ENCODE results near the gene C1QTNF7. TPM values are rescaled to one million over a fixed set of nuclear protein-coding genes. Genes with fewer than 3 reads are reported as not detected.
A peak's percentile ranks its signal among the peaks of the same experiment; 100 is the strongest.

The C1QTNF7 gene
- total RNA-seq, 2 experiments from 2014 or later, result not detected

GRCh38 chr4:15398001-15398400, 29.8 kb upstream of the C1QTNF7 start:
- H3K36me3 Mint-ChIP-seq (ENCODE audit: low read depth), result no peaks in the 10 kb centered on the region
- H3K4me3 Mint-ChIP-seq, result no peak overlapping the region
- CTCF ChIA-PET, result interaction anchor here (1.4 to 5.5 kb wide), 7 partner anchors 10 to 252 kb away, joined by 3 to 45 read pairs (median 6); no protein-coding TSS in a partner anchor
- H3K4me1 Mint-ChIP-seq (ENCODE audit: low read depth), result peaks cover 24% of the 10 kb centered on the region
- POLR2A ChIA-PET, result interaction anchor here (0.8 kb wide), 1 partner anchor 23 kb away, joined by 3 read pairs; no protein-coding TSS in a partner anchor
- H3K9me3 Mint-ChIP-seq (ENCODE audit: insufficient read depth), result no peaks in the 10 kb centered on the region
- H3K27me3 Mint-ChIP-seq (ENCODE audit: low read depth), result peaks cover 2% of the 10 kb centered on the region
- H3K27ac Mint-ChIP-seq, result no peak overlapping the region
- DNase-seq (no peak), ATAC-seq (no peak)

- ChIA-PET POLR2A (interaction anchor here (0.8 kb wide), 1 partner anchor 22 kb away, joined by 3 read pairs; no protein-coding TSS in a partner anchor), CTCF (interaction anchor here (1.5 to 5.5 kb wide), 4 partner anchors 58 to 251 kb away, joined by 4 to 45 read pairs (median 16); no protein-coding TSS in a partner anchor)
- no peak for DNase-seq
- Mint-ChIP-seq H3K4me1 (ENCODE audit: low read depth) (peaks cover 24% of the 10 kb centered on the region), H3K9me3 (ENCODE audit: insufficient read depth) (no peaks in the 10 kb centered on the region), H3K27me3 (ENCODE audit: low read depth) (peaks cover 2% of the 10 kb centered on the region), H3K36me3 (ENCODE audit: low read depth) (no peaks in the 10 kb centered on the region), H3K4me3 (no peak overlapping the region), H3K27ac (no peak overlapping the region)
- no peak for ATAC-seq
These were observed 29.1 kb upstream of the C1QTNF7 start for GRCh38 chr4:15398732-15399131.

GRCh38 chr4:15400226-15400625, 27.6 kb upstream of the C1QTNF7 start:
- DNase-seq, result no peak
- Mint-ChIP-seq H3K36me3 (ENCODE audit: low read depth) (no peaks in the 10 kb centered on the region), H3K9me3 (ENCODE audit: insufficient read depth) (no peaks in the 10 kb centered on the region), H3K4me1 (ENCODE audit: low read depth) (peaks cover 24% of the 10 kb centered on the region), H3K27ac (no peak overlapping the region), H3K4me3 (no peak overlapping the region), H3K27me3 (ENCODE audit: low read depth) (peaks cover 5% of the 10 kb centered on the region)
- ATAC-seq, result no peak
- CTCF ChIA-PET, result interaction anchor here (0.7 to 5.5 kb wide), 7 partner anchors 28 to 168 kb away, joined by 3 to 45 read pairs (median 4); partner anchors contain the start of gene C1QTNF7
- POLR2A ChIA-PET, result interaction anchor here (1.5 kb wide), 1 partner anchor 397 kb away, joined by 6 read pairs; the partner anchor contains the start of gene CPEB2

- H3K9me3 Mint-ChIP-seq (ENCODE audit: insufficient read depth), result no peaks in the 10 kb centered on the region
- H3K27ac Mint-ChIP-seq, result peak overlapping the region; percentile 67
- H3K4me1 Mint-ChIP-seq (ENCODE audit: low read depth), result peaks cover 24% of the 10 kb centered on the region
- H3K27me3 Mint-ChIP-seq (ENCODE audit: low read depth), result peaks cover 5% of the 10 kb centered on the region
- no peaks in the 10 kb centered on the region for H3K36me3 Mint-ChIP-seq (ENCODE audit: low read depth)
- ChIA-PET POLR2A (interaction anchor here (1.5 kb wide), 1 partner anchor 398 kb away, joined by 6 read pairs; the partner anchor contains the start of gene CPEB2), CTCF (interaction anchor here (0.7 to 3.7 kb wide), 9 partner anchors 9 to 227 kb away, joined by 3 to 25 read pairs (median 4); no protein-coding TSS in a partner anchor)
- H3K4me3 Mint-ChIP-seq, result peak overlapping the region; percentile 31
- peak; percentile 82 for ATAC-seq
- DNase-seq, result peak; percentile 63
These were observed 26.7 kb upstream of the C1QTNF7 start for GRCh38 chr4:15400981-15401671.

- H3K4me3 Mint-ChIP-seq, result no peak overlapping the region
- no peak for ATAC-seq
These were observed 25.7 kb upstream of the C1QTNF7 start for GRCh38 chr4:15402146-15402545.

GRCh38 chr4:15402974-15403373, 24.9 kb upstream of the C1QTNF7 start:
- Mint-ChIP-seq H3K4me3 (no peak overlapping the region), H3K27ac (no peak overlapping the region), H3K9me3 (ENCODE audit: insufficient read depth) (no peaks in the 10 kb centered on the region), H3K36me3 (ENCODE audit: low read depth) (no peaks in the 10 kb centered on the region), H3K27me3 (ENCODE audit: low read depth) (peaks cover 5% of the 10 kb centered on the region), H3K4me1 (ENCODE audit: low read depth) (peaks cover 24% of the 10 kb centered on the region)
- POLR2A ChIA-PET, result no interaction called here
- CTCF ChIA-PET, result no interaction called here
- no peak for ATAC-seq
- no peak for DNase-seq

More at GRCh38 chr4:15402146-15402545, 25.7 kb upstream of the C1QTNF7 start:
- H3K27me3 Mint-ChIP-seq (ENCODE audit: low read depth), result peaks cover 5% of the 10 kb centered on the region
- peaks cover 24% of the 10 kb centered on the region for H3K4me1 Mint-ChIP-seq (ENCODE audit: low read depth)
- no peak for DNase-seq
- H3K27ac Mint-ChIP-seq, result no peak overlapping the region
- POLR2A ChIA-PET, result no interaction called here
- CTCF ChIA-PET, result interaction anchor here (0.7 to 3.7 kb wide), 8 partner anchors 8 to 171 kb away, joined by 3 to 25 read pairs (median 4); no protein-coding TSS in a partner anchor
- no peaks in the 10 kb centered on the region for H3K9me3 Mint-ChIP-seq (ENCODE audit: insufficient read depth)
- H3K36me3 Mint-ChIP-seq (ENCODE audit: low read depth), result no peaks in the 10 kb centered on the region

GRCh38 chr4:15405018-15405417, 22.8 kb upstream of the C1QTNF7 start:
- POLR2A ChIA-PET, result no interaction called here

GRCh38 chr4:15410750-15411149, 17.1 kb upstream of the C1QTNF7 start:
- Mint-ChIP-seq H3K4me3 (peak overlapping the region; percentile 56), H3K9me3 (ENCODE audit: insufficient read depth) (no peaks in the 10 kb centered on the region), H3K27me3 (ENCODE audit: low read depth) (no peaks in the 10 kb centered on the region), H3K4me1 (ENCODE audit: low read depth) (peaks cover 34% of the 10 kb centered on the region), H3K27ac (peak overlapping the region; percentile 85), H3K36me3 (ENCODE audit: low read depth) (no peaks in the 10 kb centered on the region)
- peak; percentile 56 for DNase-seq
- ChIA-PET CTCF (interaction anchor here (1.0 to 5.6 kb wide), 2 partner anchors 9 to 14 kb away, joined by 4 to 36 read pairs; no protein-coding TSS in a partner anchor), POLR2A (no interaction called here)
- ATAC-seq, result peak; percentile 82

More at GRCh38 chr4:15405018-15405417, 22.8 kb upstream of the C1QTNF7 start:
- H3K4me1 Mint-ChIP-seq (ENCODE audit: low read depth), result peaks cover 24% of the 10 kb centered on the region
- CTCF ChIA-PET, result interaction anchor here (5.6 kb wide), 1 partner anchor 8 kb away, joined by 36 read pairs; no protein-coding TSS in a partner anchor
- ATAC-seq, result no peak
- no peak overlapping the region for H3K27ac Mint-ChIP-seq
- no peak overlapping the region for H3K4me3 Mint-ChIP-seq
- H3K27me3 Mint-ChIP-seq (ENCODE audit: low read depth), result peaks cover 5% of the 10 kb centered on the region
- DNase-seq, result no peak
- H3K9me3 Mint-ChIP-seq (ENCODE audit: insufficient read depth), result no peaks in the 10 kb centered on the region
- no peaks in the 10 kb centered on the region for H3K36me3 Mint-ChIP-seq (ENCODE audit: low read depth)

GRCh38 chr4:15412461-15412860, 15.4 kb upstream of the C1QTNF7 start:
- CTCF ChIA-PET, result interaction anchor here (1.8 kb wide), 1 partner anchor 16 kb away, joined by 9 read pairs; no protein-coding TSS in a partner anchor
- POLR2A ChIA-PET, result no interaction called here

GRCh38 chr4:15413010-15413622, 14.7 kb upstream of the C1QTNF7 start:
- Mint-ChIP-seq H3K9me3 (ENCODE audit: insufficient read depth) (no peaks in the 10 kb centered on the region), H3K36me3 (ENCODE audit: low read depth) (no peaks in the 10 kb centered on the region)

More at GRCh38 chr4:15412461-15412860, 15.4 kb upstream of the C1QTNF7 start:
- H3K27me3 Mint-ChIP-seq (ENCODE audit: low read depth), result no peaks in the 10 kb centered on the region
- ATAC-seq (no peak), DNase-seq (no peak)
- peak overlapping the region; percentile 10 for H3K27ac Mint-ChIP-seq
- no peaks in the 10 kb centered on the region for H3K9me3 Mint-ChIP-seq (ENCODE audit: insufficient read depth)
- peaks cover 34% of the 10 kb centered on the region for H3K4me1 Mint-ChIP-seq (ENCODE audit: low read depth)
- no peaks in the 10 kb centered on the region for H3K36me3 Mint-ChIP-seq (ENCODE audit: low read depth)
- H3K4me3 Mint-ChIP-seq, result no peak overlapping the region

GRCh38 chr4:15413623-15414019, 14.2 kb upstream of the C1QTNF7 start:
- H3K4me1 Mint-ChIP-seq (ENCODE audit: low read depth), result peaks cover 34% of the 10 kb centered on the region
- no peak overlapping the region for H3K4me3 Mint-ChIP-seq
- CTCF ChIA-PET, result interaction anchor here (1.1 to 1.8 kb wide), 3 partner anchors 11 to 44 kb away, joined by 3 to 9 read pairs (median 6); no protein-coding TSS in a partner anchor
- POLR2A ChIA-PET, result no interaction called here
- H3K36me3 Mint-ChIP-seq (ENCODE audit: low read depth), result no peaks in the 10 kb centered on the region
- no peak overlapping the region for H3K27ac Mint-ChIP-seq
- no peak for DNase-seq
- H3K9me3 Mint-ChIP-seq (ENCODE audit: insufficient read depth), result no peaks in the 10 kb centered on the region
- no peak for ATAC-seq
- no peaks in the 10 kb centered on the region for H3K27me3 Mint-ChIP-seq (ENCODE audit: low read depth)

More at GRCh38 chr4:15413010-15413622, 14.7 kb upstream of the C1QTNF7 start:
- Mint-ChIP-seq H3K27ac (no peak overlapping the region), H3K4me3 (no peak overlapping the region), H3K4me1 (ENCODE audit: low read depth) (peaks cover 34% of the 10 kb centered on the region), H3K27me3 (ENCODE audit: low read depth) (no peaks in the 10 kb centered on the region)
- POLR2A ChIA-PET, result no interaction called here
- DNase-seq (no peak), ATAC-seq (peak; percentile 28)
- CTCF ChIA-PET, result interaction anchor here (1.1 to 1.8 kb wide), 3 partner anchors 12 to 45 kb away, joined by 3 to 9 read pairs (median 6); no protein-coding TSS in a partner anchor

Measured in activated CD8-positive, alpha-beta T cell treated with anti-CD3 and anti-CD28 coated beads, Interleukin-2, amount 10 ng/mL, durations not matched to agents 7 days and 5 days (primary cell).